Esophagus (tissue), 2 donors: ENCODE data around the gene KCNK2. TPM values are rescaled to one million over a fixed set of nuclear protein-coding genes. Genes with fewer than 3 reads are reported as not detected.
"Not testable (repeated sequence)": the region's sequence is repeated elsewhere in the genome, so short reads cannot be mapped to it uniquely, and the experiment has no call there.

ENCODE experiments used
- H3K27ac ChIP-seq, 2 donors: one replicate each; pipeline ENCODE4 v1.5.1; 2013; ENCODE audit warnings: low read depth in 2 of 2, mild to moderate bottlenecking in 2 of 2, inconsistent platforms in 1 of 2, low read length in 1 of 2, moderate library complexity in 1 of 2
- H3K27me3 ChIP-seq, 2 donors: one replicate each; pipeline ENCODE4 v1.6.1; 2013; ENCODE audit warnings: low read length in 2 of 2, control low read depth in 1 of 2, mild to moderate bottlenecking in 1 of 2; ENCODE audit not compliant: insufficient read depth in 2 of 2, control insufficient read depth in 1 of 2
- H3K36me3 ChIP-seq, 2 donors: one replicate each; pipeline ENCODE4 v1.6.1; 2013; ENCODE audit warnings: low read length in 1 of 2; ENCODE audit not compliant: control insufficient read depth in 2 of 2, insufficient read depth in 2 of 2
- H3K4me1 ChIP-seq, 2 donors: one replicate each; pipeline ENCODE4 v1.6.1; 2013; ENCODE audit warnings: low read length in 1 of 2; ENCODE audit not compliant: control insufficient read depth in 2 of 2, insufficient read depth in 2 of 2
- H3K4me3 ChIP-seq, 2 donors: one replicate each; pipeline ENCODE4 v1.5.1; 2013; ENCODE audit warnings: low read length in 2 of 2, mild to moderate bottlenecking in 2 of 2, low read depth in 1 of 2, moderate library complexity in 1 of 2
- H3K9me3 ChIP-seq, 2 donors: one replicate each; pipeline ENCODE4 v1.6.1; 2013; ENCODE audit warnings: mild to moderate bottlenecking in 2 of 2, low read depth in 1 of 2, low read length in 1 of 2, moderate library complexity in 1 of 2; ENCODE audit not compliant: control insufficient read depth in 2 of 2, insufficient read depth in 1 of 2
- WGBS, 2 donors: extraction: QIAGEN DNeasy Blood & Tissue Kit; methylation state at CpG; one replicate each; pipeline ENCODE4 v1.1.7; 2013; 5-methylcytosine and 5-hydroxymethylcytosine counted together
- polyA plus RNA-seq, 2 donors: library from polyadenylated mRNA; stranded (reverse); fragments of 200-250 nt; gene quantifications; one replicate each; pipeline ENCODE4 v1.2.3, GENCODE V29; 2013
- donor health status: healthy with polysubstance abuse.
- donor health status: Bipolar disorder and iron deficiency.

Gene KCNK2
- polyA plus RNA-seq, 2 donors = 0.07 to 0.14 TPM

DNA sequence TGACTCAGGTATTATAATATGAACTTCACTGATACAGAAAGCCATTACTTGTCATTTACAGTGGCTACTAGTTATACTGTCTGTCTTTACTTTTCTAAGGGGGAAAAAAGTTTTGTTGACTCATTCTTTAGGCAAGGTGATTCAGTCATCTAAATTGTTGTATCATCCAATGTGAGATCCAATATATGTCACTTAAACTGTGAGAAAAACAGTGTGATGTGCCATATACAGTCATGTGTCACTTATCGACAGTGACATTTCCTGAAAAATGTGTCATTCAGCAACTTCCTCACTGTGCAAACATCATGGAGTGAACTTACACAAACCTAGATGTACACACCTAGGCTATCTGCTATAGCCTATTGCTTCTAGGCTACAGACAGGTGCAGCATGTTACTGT, 57.6 kb downstream of the KCNK2 start:
- Histone ChIP-seq H3K4me3 (no peak overlapping the region), H3K9me3 (no peaks in the 10 kb centered on the region), H3K27ac (no peak overlapping the region), H3K4me1 (no peaks in the 10 kb centered on the region), H3K27me3 (no peaks in the 10 kb centered on the region), H3K36me3 (no peaks in the 10 kb centered on the region)
- WGBS, 2 donors = 81 to 88% methylated on average over 1 of the region's 1 CpG

DNA sequence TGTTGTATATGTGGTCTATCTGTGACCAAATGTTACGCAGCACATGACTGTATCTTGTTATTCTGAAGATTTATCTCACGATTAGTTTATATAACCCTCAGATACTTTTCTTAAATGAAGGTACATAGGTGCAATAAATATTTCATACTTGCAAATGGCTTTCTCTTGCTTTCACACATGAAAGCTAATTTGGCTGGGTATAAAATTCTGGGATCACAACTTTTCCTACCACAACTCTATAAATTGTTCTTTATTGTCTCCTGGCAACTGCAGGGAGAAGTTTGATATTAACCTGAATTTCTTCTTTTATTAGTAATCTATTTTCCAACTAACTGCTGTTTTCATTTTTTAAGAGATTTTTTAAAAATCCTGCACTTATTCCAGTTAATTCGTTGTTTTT, 58.9 kb downstream of the KCNK2 start:
- Histone ChIP-seq H3K27ac (no peak overlapping the region), H3K4me3 (no peak overlapping the region), H3K27me3 (no peaks in the 10 kb centered on the region), H3K9me3 (no peaks in the 10 kb centered on the region), H3K4me1 (no peaks in the 10 kb centered on the region), H3K36me3 (no peaks in the 10 kb centered on the region)
- WGBS, 2 donors = 80 to 89% methylated on average over 3 of the region's 3 CpGs

DNA sequence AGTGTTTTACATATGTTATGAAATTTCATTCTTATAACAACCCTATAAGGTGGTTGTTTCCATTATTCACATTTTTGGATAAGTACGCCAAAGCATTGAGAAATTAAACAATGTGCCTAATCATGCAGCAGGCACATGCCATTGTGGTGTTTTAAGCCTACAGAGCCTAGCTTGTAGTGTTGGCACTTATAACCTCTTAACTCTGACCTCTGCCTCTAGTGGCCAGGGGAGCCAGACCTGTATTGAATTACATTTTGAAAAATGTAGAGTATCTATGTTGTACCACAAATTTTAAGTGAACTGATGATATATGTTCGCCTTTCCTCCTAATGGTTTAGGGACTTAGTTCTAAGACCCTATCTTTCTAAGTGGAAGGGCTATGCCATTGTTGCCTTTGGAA, 61.0 kb downstream of the KCNK2 start:
- Histone ChIP-seq H3K9me3 (no peaks in the 10 kb centered on the region), H3K4me1 (no peaks in the 10 kb centered on the region), H3K27me3 (no peaks in the 10 kb centered on the region), H3K36me3 (no peaks in the 10 kb centered on the region), H3K27ac (no peak overlapping the region), H3K4me3 (no peak overlapping the region)
- WGBS, 2 donors = 90 to 91% methylated on average over 2 of the region's 2 CpGs

DNA sequence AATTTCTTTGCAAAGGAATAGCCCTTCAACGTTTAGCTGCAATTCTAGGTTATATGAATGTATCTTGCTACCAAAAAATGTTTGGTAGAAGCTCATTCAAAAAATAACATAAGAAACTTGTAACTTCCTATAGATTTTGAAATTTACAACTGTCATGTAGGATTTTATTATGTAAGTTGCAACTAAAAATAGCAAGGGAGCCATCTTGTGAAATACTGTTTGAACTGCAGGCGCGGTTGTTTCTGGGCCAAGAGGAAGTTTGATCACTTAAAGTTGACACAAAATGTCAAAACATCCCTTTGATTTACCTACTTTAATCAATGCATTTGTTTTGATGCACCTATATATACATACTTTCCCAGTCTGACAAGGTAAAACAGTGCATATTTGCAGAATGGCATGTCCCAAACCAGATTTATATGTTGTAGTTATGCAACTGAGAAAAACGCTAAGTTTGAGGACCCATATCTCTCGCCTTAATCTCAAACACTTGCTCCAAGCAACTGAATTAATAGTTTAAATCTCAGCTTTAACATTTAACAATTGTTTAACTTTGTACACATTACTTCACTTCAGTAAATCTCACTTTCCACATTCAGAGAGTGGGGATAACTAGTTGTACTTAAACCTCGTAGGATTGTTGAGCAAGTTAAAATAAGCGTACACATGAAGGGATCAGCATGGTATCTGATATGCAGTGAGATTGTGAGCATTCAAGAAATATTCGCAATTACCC, 63.9 kb downstream of the KCNK2 start:
- Histone ChIP-seq H3K9me3 (no peaks in the 10 kb centered on the region), H3K36me3 (no peaks in the 10 kb centered on the region), H3K27me3 (no peaks in the 10 kb centered on the region), H3K27ac (no peak overlapping the region), H3K4me1 (no peaks in the 10 kb centered on the region), H3K4me3 (no peak overlapping the region)
- 51 to 57% methylated on average over 8 of the region's 8 CpGs for WGBS, 2 donors

DNA sequence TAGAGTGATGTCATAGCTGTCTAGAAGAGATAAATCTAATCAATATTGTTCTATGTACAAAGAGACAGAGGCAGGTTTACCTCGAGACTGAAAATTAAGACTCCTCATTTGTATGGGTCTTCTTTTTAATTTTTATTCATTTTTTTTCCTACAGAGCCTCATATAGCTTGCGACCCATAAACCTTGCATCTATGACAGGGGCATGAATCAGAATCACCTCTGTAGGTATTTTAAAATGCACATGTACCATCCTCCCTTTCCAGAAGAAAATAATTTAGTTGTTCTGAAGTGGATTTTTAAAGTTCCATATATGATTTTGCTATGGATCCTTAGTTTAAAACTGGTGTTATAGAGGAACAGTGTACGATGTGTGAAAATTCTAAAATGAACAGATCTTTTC, 64.5 kb downstream of the KCNK2 start:
- no peaks in the 10 kb centered on the region for H3K4me1 ChIP-seq
- no peaks in the 10 kb centered on the region for H3K27me3 ChIP-seq
- H3K4me3 ChIP-seq = no peak overlapping the region
- WGBS, 2 donors = 74 to 83% methylated on average over 3 of the region's 3 CpGs
- no peak overlapping the region for H3K27ac ChIP-seq
- no peaks in the 10 kb centered on the region for H3K9me3 ChIP-seq
- no peaks in the 10 kb centered on the region for H3K36me3 ChIP-seq

DNA sequence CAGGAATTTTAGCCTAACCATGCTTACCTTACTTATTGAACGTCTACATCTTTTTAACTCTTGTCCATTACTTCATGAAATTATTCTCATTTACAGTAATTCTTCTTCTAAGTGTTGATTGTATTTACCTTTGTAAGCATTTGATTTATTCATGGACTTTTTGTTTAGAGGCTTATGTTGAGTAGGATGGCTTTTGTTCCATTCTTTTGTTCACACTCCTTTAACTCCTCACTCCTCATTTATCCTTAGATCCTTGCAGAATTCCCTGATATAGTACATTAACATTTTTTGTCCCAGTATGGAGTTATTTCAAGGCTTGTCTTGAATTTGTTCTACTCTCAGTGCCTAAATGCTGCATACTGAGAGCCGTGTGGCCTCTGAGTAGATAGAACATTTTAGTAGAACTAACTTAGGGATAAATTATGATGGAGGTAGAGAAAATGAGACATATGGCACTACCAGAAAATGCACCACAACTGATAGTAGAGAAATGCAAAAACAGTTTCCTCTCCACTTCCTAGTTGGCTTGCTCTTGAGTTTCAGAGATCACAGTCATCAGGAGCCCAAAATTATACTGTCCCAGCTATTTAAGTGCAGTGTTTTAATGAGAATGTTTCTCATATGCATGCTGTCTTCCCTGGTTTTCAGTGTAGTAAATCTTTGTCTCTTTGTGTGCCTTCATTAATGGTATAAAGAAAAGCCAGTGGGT, 69.5 kb downstream of the KCNK2 start:
- WGBS, 2 donors = 83 to 88% methylated on average over 2 of the region's 2 CpGs
- no peak overlapping the region for H3K4me3 ChIP-seq
- H3K27ac ChIP-seq = no peak overlapping the region
- H3K4me1 ChIP-seq = no peaks in the 10 kb centered on the region
- no peaks in the 10 kb centered on the region for H3K36me3 ChIP-seq
- H3K9me3 ChIP-seq = no peaks in the 10 kb centered on the region
- H3K27me3 ChIP-seq = no peaks in the 10 kb centered on the region

DNA sequence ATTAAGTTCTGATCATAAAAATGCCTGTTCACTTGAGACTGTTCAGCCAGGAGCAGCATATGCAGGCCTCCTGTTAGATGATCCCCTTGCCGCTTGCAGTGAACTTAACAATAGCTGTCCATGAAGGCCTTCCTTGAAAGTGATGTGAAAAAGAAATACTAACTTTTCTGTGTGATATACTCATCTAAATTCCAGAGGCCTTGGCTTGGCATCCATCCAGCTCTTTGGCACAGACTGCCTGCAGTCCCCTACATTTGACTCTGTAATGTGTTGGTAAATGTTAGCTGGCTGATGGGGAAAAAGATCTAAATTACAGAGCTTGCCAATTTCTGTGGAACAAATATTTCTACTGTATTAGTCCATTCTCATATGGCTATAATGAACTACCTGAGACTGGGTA, 73.7 kb downstream of the KCNK2 start:
- Histone ChIP-seq H3K36me3 (no peaks in the 10 kb centered on the region), H3K27me3 (no peaks in the 10 kb centered on the region), H3K27ac (no peak overlapping the region), H3K4me3 (no peak overlapping the region), H3K9me3 (no peaks in the 10 kb centered on the region), H3K4me1 (no peaks in the 10 kb centered on the region)
- WGBS, 2 donors = 84 to 90% methylated on average over 1 of the region's 1 CpG

DNA sequence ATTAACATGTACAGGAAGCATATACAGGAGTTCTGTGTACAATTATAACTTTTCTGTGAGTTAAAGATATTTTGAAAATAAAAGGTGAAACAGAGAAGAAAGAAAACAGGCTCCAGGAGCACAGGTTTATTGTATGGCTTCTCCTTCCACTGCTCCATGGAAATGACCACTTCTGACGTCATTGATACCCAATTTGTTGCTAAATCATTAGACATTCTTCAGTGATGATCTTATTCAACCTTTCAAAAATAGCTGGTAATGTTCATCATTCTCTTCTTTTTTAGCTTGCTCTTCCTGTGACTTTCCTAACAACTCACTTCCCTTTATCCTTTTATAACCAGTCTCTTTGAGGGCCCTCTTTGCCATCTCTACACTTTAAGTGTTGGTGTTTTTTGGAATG, 77.8 kb downstream of the KCNK2 start:
- Histone ChIP-seq H3K4me3 (no peak overlapping the region), H3K27ac (no peak overlapping the region), H3K36me3 (no peaks in the 10 kb centered on the region), H3K27me3 (no peaks in the 10 kb centered on the region), H3K9me3 (no peaks in the 10 kb centered on the region), H3K4me1 (no peaks in the 10 kb centered on the region)
- 57 to 60% methylated on average over 1 of the region's 1 CpG for WGBS, 2 donors

DNA sequence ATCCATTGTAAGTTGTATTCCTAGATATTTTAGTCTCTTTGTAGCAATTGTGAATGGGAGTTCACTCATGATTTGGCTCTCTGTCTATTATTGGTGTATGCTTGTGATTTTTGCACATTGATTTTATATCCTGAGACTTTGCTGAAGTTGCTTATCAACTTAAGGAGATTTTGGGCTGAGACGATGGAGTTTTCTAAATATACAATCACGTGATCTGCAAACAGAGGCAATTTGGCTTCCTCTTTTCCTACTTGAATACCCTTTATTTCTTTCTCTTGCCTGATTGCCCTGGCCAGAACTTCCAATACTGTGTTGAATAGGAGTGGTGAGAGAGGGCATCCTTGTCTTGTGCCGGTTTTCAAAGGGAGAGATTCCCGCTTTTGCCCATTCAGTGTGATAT, 80.6 kb downstream of the KCNK2 start:
- not testable (repeated sequence) for H3K36me3 ChIP-seq, H3K4me1 ChIP-seq, H3K9me3 ChIP-seq, H3K27ac ChIP-seq, H3K27me3 ChIP-seq, H3K4me3 ChIP-seq
- 92 to 93% methylated on average over 4 of the region's 4 CpGs for WGBS, 2 donors

DNA sequence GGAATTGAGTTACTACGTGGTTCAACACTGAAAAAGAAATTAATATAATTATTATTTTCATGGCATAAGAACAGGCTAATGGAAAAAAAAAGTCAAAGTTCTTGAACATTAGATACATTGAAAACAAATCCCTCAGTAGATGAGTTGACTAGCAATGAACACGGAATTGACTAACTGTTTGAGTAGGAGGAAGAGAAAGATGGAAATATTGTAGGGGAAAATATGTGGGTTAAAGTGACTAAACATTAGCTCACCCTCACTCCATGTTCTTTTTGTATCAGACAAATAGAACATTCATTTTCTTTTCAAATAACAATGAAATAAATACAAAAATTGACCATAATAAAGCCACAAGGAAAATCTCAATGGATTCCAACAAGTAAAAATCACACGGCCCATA, 84.3 kb downstream of the KCNK2 start:
- Histone ChIP-seq H3K27me3 (no peaks in the 10 kb centered on the region), H3K27ac (no peak overlapping the region), H3K4me1 (no peaks in the 10 kb centered on the region), H3K36me3 (no peaks in the 10 kb centered on the region), H3K9me3 (no peaks in the 10 kb centered on the region), H3K4me3 (no peak overlapping the region)
- 83 to 87% methylated on average over 3 of the region's 3 CpGs for WGBS, 2 donors
